DOHH2 (cell line): ENCODE results near the gene OR2AT4.

ENCODE experiments used
- H3F3A ChIP-seq: fragments of 200-600 bp; sonication (generic), shearing (Covaris generic); 2 replicates; pipeline ENCODE4 v1.6.0; 2016; ENCODE audit warnings: antibody characterized with exemption, mild to moderate bottlenecking; ENCODE audit not compliant: control insufficient read depth, insufficient read depth
- H3K27ac ChIP-seq: fragments of 200-600 bp; sonication (generic); 2 replicates; pipeline ENCODE4 v1.5.1; 2014; ENCODE audit warnings: low read depth, mild to moderate bottlenecking, low read length, moderate library complexity
- H3K27me3 ChIP-seq: fragments of 200-600 bp; sonication (generic); 2 replicates; pipeline ENCODE4 v1.6.1; 2014; ENCODE audit warnings: mild to moderate bottlenecking, low read length, mixed read lengths; ENCODE audit not compliant: control insufficient read depth
- H3K36me3 ChIP-seq: fragments of 200-600 bp; sonication (generic); 2 replicates; pipeline ENCODE4 v1.6.1; 2014; ENCODE audit warnings: mild to moderate bottlenecking, low read length, moderate library complexity, mixed read lengths; ENCODE audit not compliant: control insufficient read depth
- H3K4me1 ChIP-seq: fragments of 200-600 bp; sonication (generic); 2 replicates; pipeline ENCODE4 v1.6.1; 2014; ENCODE audit warnings: mild to moderate bottlenecking, low read length, mixed read lengths; ENCODE audit not compliant: control insufficient read depth
- H3K4me2 ChIP-seq: fragments of 200-600 bp; sonication (generic); 2 replicates; pipeline ENCODE4 v1.6.0; 2014; ENCODE audit warnings: mild to moderate bottlenecking, low read length, moderate library complexity
- H3K4me3 ChIP-seq: fragments of 200-600 bp; sonication (generic); 2 replicates; pipeline ENCODE4 v1.5.1; 2014; ENCODE audit warnings: mild to moderate bottlenecking, low read length, mixed read lengths
- H3K79me2 ChIP-seq: fragments of 200-600 bp; sonication (generic); 2 replicates; pipeline ENCODE4 v1.6.1; 2014; ENCODE audit warnings: mild to moderate bottlenecking, low read length, mixed read lengths; ENCODE audit not compliant: control insufficient read depth
- H3K9me2 ChIP-seq: fragments of 200-600 bp; sonication (generic); replicated peaks from 2 replicates; pipeline ENCODE4 v1.6.1; 2014; ENCODE audit warnings: mild to moderate bottlenecking, low read length, mixed read lengths; ENCODE audit not compliant: control insufficient read depth
- H3K9me3 ChIP-seq: fragments of 200-600 bp; sonication (generic); 2 replicates; pipeline ENCODE4 v1.6.1; 2014; ENCODE audit warnings: antibody characterized with exemption, low read length, mixed read lengths; ENCODE audit not compliant: control insufficient read depth, insufficient read depth
- H4K20me1 ChIP-seq: fragments of 200-600 bp; sonication (generic); 2 replicates; pipeline ENCODE4 v1.6.0; 2014; ENCODE audit warnings: low read depth, mild to moderate bottlenecking, antibody characterized with exemption, low read length, moderate library complexity; ENCODE audit not compliant: control insufficient read depth, insufficient read depth
- EZH2phosphoT487 ChIP-seq: fragments of 200-600 bp; sonication (generic); IDR thresholded peaks from 2 replicates; pipeline ENCODE4 v1.6.1; 2017; ENCODE audit warnings: borderline replicate concordance, mild to moderate bottlenecking, antibody characterized with exemption, low read length, moderate library complexity, mixed read lengths
- TF ChIP-seq, protein P1 (sequence below): fragments of 200-600 bp; sonication (generic); IDR thresholded peaks from one replicate; pipeline ENCODE4 v1.5.1; 2014; ENCODE audit warnings: antibody characterized with exemption, mild to moderate bottlenecking, low read depth, low read length; ENCODE audit not compliant: poor library complexity, severe bottlenecking

The OR2AT4 gene

DNA sequence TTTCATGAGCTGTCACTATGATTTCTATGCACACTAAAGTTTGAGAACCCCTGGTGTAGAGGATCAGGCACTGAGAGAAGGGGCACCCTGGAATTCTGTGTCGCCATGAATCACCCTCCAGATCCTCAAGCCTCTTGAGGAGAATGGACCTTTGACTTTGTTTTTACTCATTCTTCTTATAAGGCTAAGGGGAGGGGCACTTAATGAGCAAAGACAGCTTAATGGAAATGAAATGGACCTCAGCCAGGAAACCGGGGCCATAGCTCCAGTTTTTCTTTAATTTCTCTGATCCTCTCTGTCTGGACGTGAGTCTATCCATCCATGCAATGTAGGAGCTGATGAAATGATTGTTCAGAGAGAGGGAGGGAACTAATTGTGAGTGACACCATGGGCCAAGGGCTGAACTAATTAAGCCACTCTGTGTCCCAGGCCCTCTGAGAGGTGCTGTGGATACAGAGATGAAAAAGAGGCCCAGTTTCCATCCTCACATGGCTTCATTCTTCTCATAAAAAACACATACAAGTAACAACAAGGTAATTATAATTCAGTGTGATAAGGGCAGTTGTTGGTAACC is 32.8 kb downstream of the OR2AT4 start:
- no peaks in the 10 kb centered on the region for H3K36me3 ChIP-seq
- no peaks in the 10 kb centered on the region; the same call in 1 of the 2 replicates for H3K9me3 ChIP-seq
- no peaks in the 10 kb centered on the region for H4K20me1 ChIP-seq
- H3K4me1 ChIP-seq = no peaks in the 10 kb centered on the region; the same call in 1 of the 2 replicates
- no peaks in the 10 kb centered on the region for H3F3A ChIP-seq
- no peak overlapping the region for H3K27ac ChIP-seq
- no peaks in the 10 kb centered on the region for H3K9me2 ChIP-seq
- H3K4me2 ChIP-seq = no peak overlapping the region
- peaks cover 12% of the 10 kb centered on the region; the same call in 1 of the 2 replicates for H3K27me3 ChIP-seq
- TF ChIP-seq, protein P1, sequence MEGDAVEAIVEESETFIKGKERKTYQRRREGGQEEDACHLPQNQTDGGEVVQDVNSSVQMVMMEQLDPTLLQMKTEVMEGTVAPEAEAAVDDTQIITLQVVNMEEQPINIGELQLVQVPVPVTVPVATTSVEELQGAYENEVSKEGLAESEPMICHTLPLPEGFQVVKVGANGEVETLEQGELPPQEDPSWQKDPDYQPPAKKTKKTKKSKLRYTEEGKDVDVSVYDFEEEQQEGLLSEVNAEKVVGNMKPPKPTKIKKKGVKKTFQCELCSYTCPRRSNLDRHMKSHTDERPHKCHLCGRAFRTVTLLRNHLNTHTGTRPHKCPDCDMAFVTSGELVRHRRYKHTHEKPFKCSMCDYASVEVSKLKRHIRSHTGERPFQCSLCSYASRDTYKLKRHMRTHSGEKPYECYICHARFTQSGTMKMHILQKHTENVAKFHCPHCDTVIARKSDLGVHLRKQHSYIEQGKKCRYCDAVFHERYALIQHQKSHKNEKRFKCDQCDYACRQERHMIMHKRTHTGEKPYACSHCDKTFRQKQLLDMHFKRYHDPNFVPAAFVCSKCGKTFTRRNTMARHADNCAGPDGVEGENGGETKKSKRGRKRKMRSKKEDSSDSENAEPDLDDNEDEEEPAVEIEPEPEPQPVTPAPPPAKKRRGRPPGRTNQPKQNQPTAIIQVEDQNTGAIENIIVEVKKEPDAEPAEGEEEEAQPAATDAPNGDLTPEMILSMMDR = no peak
- TF ChIP-seq EZH2phosphoT487 = no peak
- no peaks in the 10 kb centered on the region for H3K79me2 ChIP-seq
- H3K4me3 ChIP-seq = no peak overlapping the region

DNA sequence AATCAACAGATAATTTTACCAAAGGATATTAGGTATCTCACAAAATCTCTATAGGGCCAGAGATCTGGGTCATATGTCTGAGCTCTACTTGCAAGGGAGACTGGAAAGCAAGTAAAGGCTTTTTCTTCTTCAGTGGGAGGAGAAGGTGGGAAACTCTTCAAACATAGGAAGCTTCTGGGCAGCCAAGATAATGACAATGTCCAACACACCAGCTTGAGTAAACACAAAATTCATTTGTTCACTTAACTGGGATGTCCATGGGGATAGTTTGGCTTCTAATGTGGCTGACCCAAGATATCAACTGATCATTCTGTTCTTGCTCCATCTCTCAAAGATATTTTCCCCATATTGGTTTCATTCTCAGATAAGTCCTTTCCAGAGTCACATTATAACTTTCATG is 37.4 kb downstream of the OR2AT4 start:
- Histone ChIP-seq H3K9me3 (no peaks in the 10 kb centered on the region; the same call in 1 of the 2 replicates), H4K20me1 (no peaks in the 10 kb centered on the region), H3K36me3 (no peaks in the 10 kb centered on the region), H3K27me3 (peaks cover 3% of the 10 kb centered on the region; the same call in 1 of the 2 replicates), H3K27ac (no peak overlapping the region), H3K4me1 (no peaks in the 10 kb centered on the region; the same call in 1 of the 2 replicates), H3K9me2 (no peaks in the 10 kb centered on the region), H3K79me2 (no peaks in the 10 kb centered on the region), H3K4me2 (no peak overlapping the region), H3K4me3 (no peak overlapping the region), H3F3A (no peaks in the 10 kb centered on the region)
- TF ChIP-seq, protein P1 = no peak
- no peak for TF ChIP-seq EZH2phosphoT487

DNA sequence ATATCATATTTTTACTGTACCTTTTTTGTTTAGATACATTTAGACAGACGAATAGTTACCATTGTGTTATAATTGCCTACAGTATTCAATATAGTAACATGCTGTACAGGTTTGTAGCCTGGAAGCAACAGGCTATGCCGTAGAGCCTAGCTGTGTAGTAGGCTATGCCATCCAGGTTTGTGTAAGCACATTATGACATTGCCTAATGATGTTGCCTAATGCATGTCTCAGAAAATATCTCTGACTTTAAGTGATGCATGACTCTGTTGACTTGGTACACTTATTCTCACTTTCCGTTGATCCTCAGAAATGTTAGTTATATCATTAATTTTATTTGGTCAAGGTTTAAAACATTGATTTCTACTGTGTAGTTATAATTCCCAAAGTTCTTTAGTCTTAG is 39.9 kb downstream of the OR2AT4 start:
- Histone ChIP-seq H3K27me3 (peaks cover 3% of the 10 kb centered on the region; the same call in 1 of the 2 replicates), H3K27ac (no peak overlapping the region), H3F3A (no peaks in the 10 kb centered on the region), H3K9me2 (no peaks in the 10 kb centered on the region), H3K79me2 (no peaks in the 10 kb centered on the region), H3K4me2 (no peak overlapping the region), H3K4me3 (no peak overlapping the region), H3K4me1 (no peaks in the 10 kb centered on the region), H4K20me1 (no peaks in the 10 kb centered on the region), H3K36me3 (no peaks in the 10 kb centered on the region), H3K9me3 (no peaks in the 10 kb centered on the region; the same call in 1 of the 2 replicates)
- TF ChIP-seq, protein P1 = no peak
